ENCODE measurements around the gene ATL1.
A peak's percentile ranks its signal among the peaks of the same experiment; 100 is the strongest.
"Not testable (repeated sequence)": the region's sequence is repeated elsewhere in the genome, so short reads cannot be mapped to it uniquely, and the experiment has no call there.

ATL1 gene

DNA sequence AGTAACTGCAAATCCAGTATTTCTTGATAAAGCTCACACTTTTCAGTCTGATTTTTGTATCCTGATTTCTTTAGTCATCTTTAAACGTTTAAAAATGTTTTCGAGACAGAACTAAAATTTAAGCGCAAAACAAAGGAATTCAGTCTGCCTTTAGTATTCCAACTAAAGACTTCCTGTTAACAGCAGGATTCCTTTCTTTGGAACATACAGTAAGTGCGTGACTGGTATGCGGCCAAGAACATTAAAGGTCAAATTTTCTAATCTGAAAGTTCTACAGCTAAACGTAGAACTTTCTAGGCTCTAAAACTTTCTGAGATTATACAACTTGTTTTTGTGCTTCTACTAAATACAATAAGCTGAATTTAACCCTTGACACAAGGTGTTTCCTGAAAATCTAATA, 98.3 kb downstream of the ATL1 start:
- DNase-seq (ENCODE audit: low read depth) = no peak

DNA sequence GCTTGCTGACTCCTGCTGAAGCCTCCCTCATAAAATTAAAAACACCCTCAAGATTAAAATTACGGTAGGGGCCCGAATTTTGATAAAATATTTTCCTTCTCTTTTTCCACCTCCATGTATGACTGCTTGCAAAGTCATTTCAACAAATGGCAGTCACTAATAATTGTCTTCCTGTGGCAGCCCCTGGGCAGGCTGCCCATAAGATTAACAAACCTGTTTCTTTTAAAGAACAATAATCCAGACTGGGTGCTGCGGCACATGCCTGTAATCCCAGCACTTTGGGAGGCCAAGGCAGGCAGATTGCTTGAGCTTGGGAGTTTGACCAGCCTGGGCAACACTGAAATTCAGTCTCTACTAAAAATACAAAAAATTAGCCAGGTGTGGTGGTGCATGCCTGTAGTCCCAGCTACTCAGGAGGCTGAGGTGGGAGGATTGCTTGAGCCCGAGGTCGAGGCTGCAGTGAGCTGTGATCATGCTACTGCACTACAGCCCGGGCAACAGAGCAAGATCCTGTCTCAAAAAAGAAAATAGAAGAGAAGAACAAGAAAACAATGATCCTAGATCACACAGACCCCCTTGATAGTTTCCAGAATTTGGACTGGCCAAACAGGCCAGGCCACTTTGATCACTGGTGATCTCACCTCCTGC, 99.5 kb downstream of the ATL1 start:
- DNase-seq (ENCODE audit: low read depth) = no peak

GRCh38 chr14:50664579-50664978, 104.6 kb downstream of the ATL1 start:
- not testable (repeated sequence) for DNase-seq (ENCODE audit: low read depth)

GRCh38 chr14:50665300-50665699, 105.4 kb downstream of the ATL1 start:
- not testable (repeated sequence) for DNase-seq (ENCODE audit: low read depth)

GRCh38 chr14:50666772-50667683, 107.1 kb downstream of the ATL1 start:
- DNase-seq (ENCODE audit: low read depth) = no peak

DNA sequence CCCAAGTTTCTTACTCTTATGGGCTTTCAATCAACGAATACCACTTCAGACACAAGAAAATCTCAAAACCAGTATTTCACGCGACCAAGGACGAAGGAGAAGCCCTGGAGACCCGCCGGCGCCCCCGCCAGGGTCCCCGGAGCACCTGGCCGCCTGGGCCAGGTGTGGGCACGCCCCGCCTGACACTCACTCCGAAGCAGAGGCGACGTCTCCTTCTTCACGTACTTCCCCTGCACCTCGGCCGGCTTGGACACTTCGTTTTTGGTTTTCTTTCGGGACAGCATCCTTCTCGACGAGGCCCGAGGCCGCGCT, 107.7 kb downstream of the ATL1 start:
- no peak for DNase-seq (ENCODE audit: low read depth)

DNA sequence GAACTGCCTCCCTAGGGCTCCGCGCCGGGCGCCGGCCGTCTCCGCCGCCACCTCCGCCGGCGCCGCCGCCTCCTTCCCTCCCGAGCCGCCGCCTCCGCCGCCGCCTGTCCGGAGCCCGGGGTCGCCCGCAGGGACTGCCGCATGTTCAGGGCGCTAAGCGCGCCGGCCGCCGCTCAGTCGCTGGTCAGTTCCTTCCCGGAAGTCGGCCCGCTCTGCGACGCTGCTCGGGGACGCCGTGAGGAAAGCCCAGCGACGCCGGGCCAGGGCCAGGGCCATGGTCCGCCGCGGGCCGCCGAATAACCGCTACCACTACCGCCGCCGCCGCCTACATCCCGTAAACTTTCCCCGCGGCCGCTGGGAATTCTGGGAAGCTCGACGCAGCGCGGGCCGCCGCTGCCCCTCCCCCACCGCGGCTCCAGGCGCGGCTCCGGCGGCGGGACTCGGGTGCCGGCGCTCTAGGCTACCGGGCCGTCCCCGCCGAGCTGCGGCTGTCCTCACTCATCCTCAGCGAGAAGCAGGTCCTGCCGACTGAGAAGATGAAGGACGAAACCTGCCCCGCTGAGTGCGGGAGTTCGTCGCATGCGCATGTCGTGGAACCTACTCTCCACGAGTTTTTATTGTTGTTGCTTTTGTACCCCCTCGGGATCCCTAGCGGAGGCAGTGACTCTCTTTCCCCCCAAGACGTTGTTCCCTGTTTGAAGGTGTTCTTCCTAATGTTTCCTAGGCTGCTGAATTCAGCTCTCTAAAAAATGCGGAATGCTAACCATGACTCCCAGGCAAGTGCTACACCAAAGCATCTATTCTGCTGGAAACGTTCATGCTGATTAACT, 108.3 kb downstream of the ATL1 start, which contains the start of gene SAV1:
SAV1 (minus strand) TSS at position 311 of the 830 bp plus-strand sequence. CDS start 339 bp downstream, outside the sequence.
- peak; percentile 41 for DNase-seq (ENCODE audit: low read depth)

GRCh38 chr14:50668826-50669143, 108.8 kb downstream of the ATL1 start:
- no peak for DNase-seq (ENCODE audit: low read depth)

DNA sequence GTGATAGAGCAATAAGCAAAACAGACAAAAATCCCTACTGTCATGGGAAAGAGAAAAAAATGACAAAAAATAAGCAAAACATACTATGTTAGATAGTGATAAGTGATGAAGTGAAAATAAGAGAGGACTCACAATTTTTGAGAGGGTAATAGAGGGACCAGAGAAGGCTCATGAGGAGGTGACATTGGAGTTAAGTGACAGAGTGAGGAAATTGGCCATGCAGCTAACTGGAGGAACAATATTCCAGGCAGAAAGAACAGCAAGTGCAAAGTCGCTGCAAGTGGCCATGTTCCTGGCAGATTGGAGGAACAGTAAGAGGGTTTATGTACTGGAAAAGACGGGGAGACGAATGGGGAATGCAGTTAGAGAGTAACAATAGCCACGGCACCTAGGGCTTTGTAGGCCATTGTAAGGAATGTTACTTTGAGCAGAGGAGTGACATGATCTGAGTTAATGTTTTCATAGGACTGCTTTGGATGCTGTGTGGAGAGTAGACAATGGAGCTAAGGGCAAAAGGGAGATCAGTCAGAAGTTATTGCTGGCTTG, 109.6 kb downstream of the ATL1 start:
- no peak for DNase-seq (ENCODE audit: low read depth)

DNA sequence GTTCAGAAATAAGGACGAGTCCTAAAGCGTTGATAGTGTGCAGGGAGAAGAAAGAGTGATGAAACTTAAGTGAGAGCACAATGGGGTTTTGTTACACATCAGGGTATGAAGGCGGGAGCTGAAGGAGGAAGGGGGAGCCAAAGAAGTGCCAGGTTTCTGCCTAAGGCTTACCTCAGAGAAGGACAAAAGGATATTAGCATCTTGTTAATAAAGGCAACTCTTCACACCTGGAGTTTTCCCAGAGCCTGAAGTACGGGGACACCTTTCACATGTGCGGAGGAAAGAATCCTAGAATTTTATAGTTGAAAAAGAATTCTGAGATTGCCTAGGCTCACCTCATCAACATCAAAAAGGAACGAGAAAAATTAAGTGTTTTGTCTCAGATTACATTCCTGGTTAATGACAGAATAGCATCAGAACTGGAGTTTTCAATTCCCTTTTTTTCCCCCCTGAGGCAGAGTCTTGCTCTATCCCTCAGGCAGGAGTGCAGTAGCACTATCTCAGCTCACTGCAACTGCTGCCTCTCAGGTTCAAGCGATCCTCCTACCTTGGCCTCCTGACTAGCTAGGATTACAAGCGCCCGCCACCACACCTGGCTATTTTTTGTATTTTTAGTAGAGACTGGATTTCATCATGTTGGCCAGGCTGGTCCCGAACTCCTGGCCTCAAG, 110.4 kb downstream of the ATL1 start:
- DNase-seq (ENCODE audit: low read depth) = no peak

- DNase-seq (ENCODE audit: low read depth) = no peak
Measured at GRCh38 chr14:50670866-50671256, 110.9 kb downstream of the ATL1 start.

DNA sequence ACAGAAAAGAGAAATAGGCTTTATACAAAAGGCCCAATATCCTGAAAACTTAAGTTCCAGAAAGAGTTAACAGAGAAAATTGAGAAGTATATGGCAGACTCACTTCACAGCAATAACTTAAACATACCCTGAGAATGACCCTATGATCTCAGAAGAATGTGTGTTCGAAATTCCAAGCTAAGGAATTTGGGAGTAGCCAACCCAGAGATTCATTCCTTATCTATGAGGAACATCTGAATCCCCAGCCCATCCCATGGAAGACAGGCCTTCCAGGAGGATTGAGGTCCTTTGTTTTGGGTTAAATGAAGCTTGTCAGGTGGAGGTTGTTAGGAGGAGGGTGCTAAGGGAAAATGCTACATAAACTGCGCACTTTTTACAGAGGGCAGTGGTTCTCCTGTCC, 115.7 kb downstream of the ATL1 start:
- DNase-seq (ENCODE audit: low read depth) = no peak

- no peak for DNase-seq (ENCODE audit: low read depth)
Measured at GRCh38 chr14:50676814-50677516, 117.0 kb downstream of the ATL1 start.

DNA sequence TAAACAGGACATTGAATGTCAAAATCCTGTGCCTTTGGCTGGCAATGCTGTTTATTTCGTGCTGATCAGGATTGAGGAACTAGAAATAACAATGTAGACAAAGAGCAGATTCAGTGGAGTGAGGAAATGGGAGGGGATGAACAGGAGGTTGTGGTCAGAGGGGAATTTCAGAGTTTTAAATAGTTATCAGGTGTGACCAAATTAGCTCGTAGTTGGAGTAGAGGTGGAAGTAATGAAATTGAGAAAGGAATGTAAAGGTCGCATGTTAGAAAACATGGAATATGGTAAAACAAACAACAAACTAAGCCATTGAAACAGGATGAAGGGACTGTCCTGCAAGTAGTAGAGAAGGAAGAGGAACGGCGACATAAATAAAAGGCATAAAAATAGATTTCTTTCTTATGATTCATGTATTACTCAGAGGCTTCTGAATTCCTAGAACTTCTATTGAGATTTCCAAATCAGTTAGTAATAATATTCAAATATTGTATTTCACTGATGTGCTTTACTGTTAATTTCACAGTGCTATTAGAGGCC, 117.7 kb downstream of the ATL1 start:
- DNase-seq (ENCODE audit: low read depth) = no peak

DNA sequence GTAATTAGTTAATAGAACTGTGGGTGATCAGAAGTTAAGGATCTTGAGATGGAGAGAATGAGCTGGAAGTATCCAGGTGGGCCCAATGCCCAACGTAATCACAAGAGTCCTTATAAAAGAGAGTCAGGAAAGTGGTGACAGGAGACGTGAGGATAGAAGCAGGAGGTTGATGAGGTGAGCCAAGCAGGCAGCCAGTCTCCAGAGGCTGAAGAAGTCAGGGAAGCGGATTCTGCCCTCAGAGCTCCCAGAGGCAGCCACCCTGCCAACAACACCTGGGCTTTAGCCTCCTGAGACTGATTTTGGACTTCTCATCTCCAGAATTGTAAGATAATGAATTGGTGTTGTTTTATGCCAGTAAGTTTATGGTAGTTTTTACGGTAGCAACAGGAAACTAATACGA, 118.2 kb downstream of the ATL1 start:
- no peak for DNase-seq (ENCODE audit: low read depth)

- DNase-seq (ENCODE audit: low read depth) = no peak
Measured at GRCh38 chr14:50679674-50680073, 119.7 kb downstream of the ATL1 start.

Data from activated T-cell treated with anti-CD3 and anti-CD28 coated beads for 24 hours (primary cell).